Heart right ventricle (tissue), 16 donors: ENCODE results near the gene ZBTB33. TPM values are rescaled to one million over a fixed set of nuclear protein-coding genes. Genes with fewer than 3 reads are reported as not detected.

Source experiments
- ATAC-seq, 8 donors: fragments of 200-7000 bp; cut with Tn5 transposase; one replicate each; pipeline ENCODE4 v1.9.1; 2020; ENCODE audit warnings: mild to moderate bottlenecking in 8 of 8, moderate library complexity in 8 of 8, moderate number of reproducible peaks in 1 of 8
- DNase-seq, 2 donors: peaks; one replicate each; pipeline ENCODE4 v3.0.0-alpha.2; 2020
- H3K27ac ChIP-seq, 10 donors: fragments of 200-600 bp; sonication (generic) in 2 of 10; one replicate each; pipeline versions ENCODE4 v1.5.0 to v1.8.0; 2020 to 2022; ENCODE audit warnings: mild to moderate bottlenecking in 3 of 10
- H3K27me3 ChIP-seq, 7 donors: fragments of 200-600 bp; one replicate each; pipeline ENCODE4 v1.8.0; 2021 to 2022; ENCODE audit warnings: mild to moderate bottlenecking in 2 of 7
- H3K36me3 ChIP-seq, 9 donors: fragments of 200-600 bp; sonication (generic) in 1 of 9; one replicate each; pipeline versions ENCODE4 v1.5.0 to v1.8.0; 2020 to 2022; ENCODE audit warnings: mild to moderate bottlenecking in 2 of 9
- H3K4me1 ChIP-seq, 9 donors: fragments of 200-600 bp; sonication (generic) in 1 of 9; one replicate each; pipeline versions ENCODE4 v1.5.0 to v1.8.0; 2020 to 2022; ENCODE audit warnings: mild to moderate bottlenecking in 4 of 9
- H3K4me3 ChIP-seq, 10 donors: fragments of 200-600 bp; sonication (generic) in 2 of 10; one replicate each; pipeline versions ENCODE4 v1.5.0 to v1.8.0; 2020 to 2022; ENCODE audit warnings: mild to moderate bottlenecking in 7 of 10, moderate library complexity in 2 of 10
- H3K9me3 ChIP-seq, 11 donors: fragments of 200-600 bp in 10 of 11; sonication (generic) in 2 of 11; one replicate each; pipeline versions ENCODE4 v1.5.0 to v1.8.0; 2013 to 2022; ENCODE audit warnings: mild to moderate bottlenecking in 2 of 11, control low read depth in 1 of 11, moderate library complexity in 1 of 11
- CTCF ChIP-seq, 9 donors: fragments of 200-600 bp; sonication (generic) in 2 of 9; IDR thresholded peaks; one replicate each; pipeline versions ENCODE4 v1.5.0 to v1.8.0; 2021 to 2022; ENCODE audit warnings: antibody characterized with exemption in 9 of 9, mild to moderate bottlenecking in 5 of 9, moderate library complexity in 1 of 9
- WGBS, 2 donors: extraction: QIAGEN DNeasy Blood & Tissue Kit; methylation state at CpG; one replicate each; pipeline ENCODE4 v1.1.7; 2013; ENCODE audit warnings: inconsistent platforms in 1 of 2; 5-methylcytosine and 5-hydroxymethylcytosine counted together
- intact Hi-C, 10 donors: fragments of 100-400 bp; cut with DNase I; formaldehyde crosslinking; loops; one replicate each; pipeline versions ENCODE4 v1.11.1 to v1.14.2; 2022
- polyA plus RNA-seq, 2 donors: library from polyadenylated mRNA; stranded (reverse); fragments of 200-250 nt; gene quantifications; one replicate each; pipeline ENCODE4 v1.2.3, GENCODE V29; 2013
- total RNA-seq, 10 donors: library from RNA; stranded (reverse); fragmentation: NEBNext Ultra II Directional in 3 of 10; extraction: Animal tissue kit (Norgen Biotek cat#: 25700) in 3 of 10; gene quantifications; one replicate each; pipeline versions ENCODE4 v1.2.1 to v1.2.4, GENCODE V29; 2021 to 2023
- donor health status: Arrhythmogenic right ventricular cardiomyopathy.
- donor health status: ischemic (EF 13 %, LVEDD 7.1; RV severe dilation, severe dysfunction).
- donor health status: healthy with polysubstance abuse.
- donor health status: DM: no; HTN: yes; CAD: no.
- donor health status: DM: no; HTN: no; CAD: no.
- donor health status: ischemic (EF 25% LVEDD 6.9; RV normal size, moderate dysfunction).
- donor health status: ischemic (EF 25% LVEDD 5.7; RV mildly dilated, moderate dysfunction).
- donor health status: healthy.
- donor health status: DM: yes; HTN: yes; CAD: no.
- donor health status: Ischemic cardiomyopathy.
- donor health status: ischemic (EF 35%, LVEDD 5.7; RV mildly dilated, moderate dysfunction).
- donor health status: nonischemic (EF 11% LVEDD 7.7; RV severe dilation, severe dysfunction).
- donor health status: DM: yes; HTN: yes; CAD: no.
- donor health status: PGD.
- donor health status: ischemic (EF 29% LVEDD 5.4; RV normal size, mild dysfunction).
- donor health status: nonischemic (EF 23%, LVEDD 6.1; RV moderate dilation, normal function).

Gene ZBTB33
- total and polyA plus RNA-seq, 12 donors = 1.8 to 8.5 (median 6.5) TPM

- DNase-seq = no peak
- intact Hi-C loops = no loop called here
- TF ChIP-seq CTCF (IDR thresholded peaks at IDR 0.05) = no peak
- no peaks in the 10 kb centered on the region for H3K9me3 ChIP-seq
- no peaks in the 10 kb centered on the region for H3K4me1 ChIP-seq
- no peak overlapping the region for H3K27ac ChIP-seq
- WGBS, 2 donors = 86 to 90% methylated on average over 2 of the region's 2 CpGs
- ATAC-seq = no peak
- H3K27me3 ChIP-seq = no peaks in the 10 kb centered on the region
- no peaks in the 10 kb centered on the region for H3K36me3 ChIP-seq
- H3K4me3 ChIP-seq = no peak overlapping the region
Observed at GRCh38 chrX:120293015-120293414, 42.4 kb downstream of the ZBTB33 start.

GRCh38 chrX:120294651-120295050, 44.0 kb downstream of the ZBTB33 start:
- no peaks in the 10 kb centered on the region for H3K27me3 ChIP-seq
- no peaks in the 10 kb centered on the region for H3K9me3 ChIP-seq
- H3K4me3 ChIP-seq = no peak overlapping the region
- H3K4me1 ChIP-seq = no peaks in the 10 kb centered on the region
- no peak for ATAC-seq
- no peak for DNase-seq
- intact Hi-C loops = no loop called here
- no peaks in the 10 kb centered on the region for H3K36me3 ChIP-seq
- H3K27ac ChIP-seq = no peak overlapping the region
- TF ChIP-seq CTCF (IDR thresholded peaks at IDR 0.05) = no peak

- no peak for TF ChIP-seq CTCF (IDR thresholded peaks at IDR 0.05)
- Histone ChIP-seq H3K9me3 (no peaks in the 10 kb centered on the region), H3K36me3 (no peaks in the 10 kb centered on the region), H3K4me3 (no peak overlapping the region), H3K27me3 (peaks cover 0 to 11% (median 0%) of the 10 kb centered on the region in 7 donors), H3K27ac (no peak overlapping the region), H3K4me1 (peaks cover 0 to 6% (median 0%) of the 10 kb centered on the region in 9 donors)
- ATAC-seq (no peak), DNase-seq (no peak)
- intact Hi-C loops = no loop called here
- WGBS, 2 donors = 89 to 93% methylated on average over 1 of the region's 1 CpG
Observed at GRCh38 chrX:120297923-120298322, 47.3 kb downstream of the ZBTB33 start.

- Histone ChIP-seq H3K27me3 (peaks cover 0 to 31% (median 5%) of the 10 kb centered on the region in 7 donors), H3K4me1 (peaks cover 0 to 8% (median 0%) of the 10 kb centered on the region in 9 donors), H3K9me3 (no peaks in the 10 kb centered on the region), H3K27ac (no peak overlapping the region), H3K4me3 (no peak overlapping the region), H3K36me3 (no peaks in the 10 kb centered on the region)
- ATAC-seq (no peak), DNase-seq (no peak)
- intact Hi-C loops = no loop called here
- peak in 4 of 9 donors; percentile 23 to 49 (median 38) for TF ChIP-seq CTCF (IDR thresholded peaks at IDR 0.05)
- WGBS, 2 donors = 56 to 67% methylated on average over 2 of the region's 2 CpGs
Observed at GRCh38 chrX:120299928-120300327, 49.3 kb downstream of the ZBTB33 start.
